HG03103 (cell line): ENCODE results near the gene VPREB1.
"Not testable (repeated sequence)": the region's sequence is repeated elsewhere in the genome, so short reads cannot be mapped to it uniquely, and the experiment has no call there.

ENCODE experiments used
- ATAC-seq: cut with Tn5 transposase; IDR thresholded peaks from one replicate; pipeline ENCODE4 v1.9.1; 2021; ENCODE audit warnings: low read depth; ENCODE audit not compliant: unreplicated experiment

VPREB1 gene

GRCh38 chr22:22210889-22211833 lies 33.4 kb upstream of the VPREB1 start:
- ATAC-seq, result no peak

GRCh38 chr22:22213231-22213630 lies 31.4 kb upstream of the VPREB1 start:
- ATAC-seq, result no peak

- ATAC-seq, result no peak
Observed at GRCh38 chr22:22214819-22215329, 29.7 kb upstream of the VPREB1 start.

GRCh38 chr22:22215659-22216449 lies 28.7 kb upstream of the VPREB1 start:
- no peak for ATAC-seq

GRCh38 chr22:22216450-22216959 lies 28.1 kb upstream of the VPREB1 start:
- ATAC-seq, result no peak

- no peak for ATAC-seq
Observed at GRCh38 chr22:22218302-22218701, 26.3 kb upstream of the VPREB1 start.

GRCh38 chr22:22219140-22219996 lies 25.2 kb upstream of the VPREB1 start:
- ATAC-seq, result no peak

- ATAC-seq, result not testable (repeated sequence)
Observed at GRCh38 chr22:22221043-22221442, 23.5 kb upstream of the VPREB1 start.

GRCh38 chr22:22226448-22227187 lies 18.0 kb upstream of the VPREB1 start:
- no peak for ATAC-seq

GRCh38 chr22:22228421-22228820 lies 16.2 kb upstream of the VPREB1 start:
- ATAC-seq, result no peak

- no peak for ATAC-seq
Observed at GRCh38 chr22:22228921-22229320, 15.7 kb upstream of the VPREB1 start.

- no peak for ATAC-seq
Observed at GRCh38 chr22:22229683-22230420, 14.7 kb upstream of the VPREB1 start.

- no peak for ATAC-seq
Observed at GRCh38 chr22:22230438-22230837, 14.1 kb upstream of the VPREB1 start.

- ATAC-seq, result no peak
Observed at GRCh38 chr22:22233081-22233480, 11.5 kb upstream of the VPREB1 start.

GRCh38 chr22:22235558-22235957 lies 9.0 kb upstream of the VPREB1 start:
- no peak for ATAC-seq

- no peak for ATAC-seq
Observed at GRCh38 chr22:22237521-22237920, 7.1 kb upstream of the VPREB1 start.

- no peak for ATAC-seq
Observed at GRCh38 chr22:22239311-22239939, 5.2 kb upstream of the VPREB1 start.

- no peak for ATAC-seq
Observed at GRCh38 chr22:22241554-22241898, 3.1 kb upstream of the VPREB1 start.
